OCI-LY7 (cell line): ENCODE measurements around the gene TRIM26. TPM values are rescaled to one million over a fixed set of nuclear protein-coding genes. Genes with fewer than 3 reads are reported as not detected.

ENCODE experiments used
- BruUV-seq: library from RNA; stranded (reverse); fragments of 400-500 nt; replicated peaks from 2 replicates; lab custom pipeline; 2021; lab: Mats Ljungman, UMichigan
- CTCF ChIA-PET: fragments of 300-600 bp; sonication (Branson Sonifier 250); formaldehyde crosslinking; loops from one replicate; lab custom pipeline; 2022; ENCODE audit warnings: antibody characterized with exemption; ENCODE audit not compliant: unreplicated experiment; lab: Charles Lee
- POLR2A ChIA-PET: fragments of 300-600 bp; sonication (Branson Sonifier 250); formaldehyde crosslinking; loops from one replicate; lab custom pipeline; 2022; ENCODE audit warnings: antibody characterized with exemption; lab: Charles Lee
- DNase-seq: peaks from one replicate; pipeline ENCODE4 v3.0.0-alpha.2; 2015; ENCODE audit warnings: low spot score
- H2AFZ ChIP-seq: fragments of 200-600 bp; sonication (generic), shearing (Covaris generic); 2 replicates; pipeline ENCODE4 v1.6.1; 2014; ENCODE audit warnings: mild to moderate bottlenecking, antibody characterized with exemption, low read length, moderate library complexity
- H3K27ac ChIP-seq: fragments of 200-600 bp; sonication (generic); 2 replicates; pipeline ENCODE4 v1.5.1; 2014; ENCODE audit warnings: mixed run types, low read depth, mild to moderate bottlenecking, moderate library complexity, low read length, inconsistent platforms; ENCODE audit not compliant: poor library complexity, severe bottlenecking
- H3K36me3 ChIP-seq: fragments of 200-600 bp; sonication (generic); 2 replicates; pipeline ENCODE4 v1.6.1; 2014; ENCODE audit warnings: mild to moderate bottlenecking, antibody characterized with exemption, low read length, moderate library complexity, mixed read lengths; ENCODE audit not compliant: insufficient read depth
- H3K4me1 ChIP-seq: fragments of 200-600 bp; sonication (generic); 2 replicates; pipeline ENCODE4 v1.5.1; 2014; ENCODE audit warnings: mild to moderate bottlenecking, low read length; ENCODE audit not compliant: insufficient read depth, poor library complexity, severe bottlenecking
- H3K4me2 ChIP-seq: fragments of 200-600 bp; sonication (generic); 2 replicates; pipeline ENCODE4 v1.6.1; 2014; ENCODE audit warnings: mild to moderate bottlenecking, low read length
- H3K4me3 ChIP-seq: fragments of 200-600 bp; sonication (generic); 2 replicates; pipeline ENCODE4 v1.5.1; 2014; ENCODE audit warnings: mild to moderate bottlenecking, low read depth, low read length; ENCODE audit not compliant: poor library complexity, severe bottlenecking
- H3K79me2 ChIP-seq: fragments of 200-600 bp; sonication (generic); 2 replicates; pipeline ENCODE4 v1.6.1; 2016; ENCODE audit warnings: low read depth, mild to moderate bottlenecking, low read length, moderate library complexity, mixed read lengths; ENCODE audit not compliant: insufficient read depth
- H3K9me2 ChIP-seq: fragments of 200-600 bp; sonication (generic); 2 replicates; pipeline ENCODE4 v1.6.1; 2016; ENCODE audit warnings: mild to moderate bottlenecking, low read length, mixed read lengths; ENCODE audit not compliant: insufficient read depth
- H3K9me3 ChIP-seq: fragments of 200-600 bp; sonication (generic); 2 replicates; pipeline ENCODE4 v1.6.1; 2014; ENCODE audit warnings: mild to moderate bottlenecking, mixed run types, low read length, mixed read lengths
- H4K20me1 ChIP-seq: fragments of 200-600 bp; sonication (generic); 2 replicates; pipeline ENCODE4 v1.6.1; 2014; ENCODE audit warnings: mild to moderate bottlenecking, antibody characterized with exemption, low read length, moderate library complexity, mixed read lengths; ENCODE audit not compliant: insufficient read depth
- EZH2phosphoT487 ChIP-seq: fragments of 200-600 bp; sonication (generic); IDR thresholded peaks from 2 replicates; pipeline ENCODE4 v1.6.1; 2018; ENCODE audit warnings: low read depth, borderline replicate concordance, mild to moderate bottlenecking, mixed run types, antibody characterized with exemption, low read length, moderate library complexity, mixed read lengths
- intact Hi-C: fragments of 100-400 bp; cut with micrococcal nuclease; formaldehyde crosslinking; loops from one replicate; pipeline ENCODE4 v1.10.0; 2022; ENCODE audit not compliant: unreplicated experiment
- total RNA-seq, 2 experiments: library from RNA; depleted of rRNA in 1 of 2; stranded (reverse); fragments of >200 nt in 1 of 2; shearing (Covaris generic) in 1 of 2; gene quantifications; 2 replicates each; pipeline ENCODE4 v1.2.3, GENCODE V29; 2014 to 2022
- TF ChIP-seq, protein P1 (sequence below): fragments of 200-600 bp; sonication (generic); conservative IDR thresholded peaks from 2 replicates; pipeline ENCODE4 v1.5.1; 2014; ENCODE audit warnings: mild to moderate bottlenecking, antibody characterized with exemption, low read length, moderate library complexity, mixed read lengths

Gene TRIM26
- total RNA-seq, 2 experiments from 2014 or later: 53.2 to 53.3 TPM

DNA sequence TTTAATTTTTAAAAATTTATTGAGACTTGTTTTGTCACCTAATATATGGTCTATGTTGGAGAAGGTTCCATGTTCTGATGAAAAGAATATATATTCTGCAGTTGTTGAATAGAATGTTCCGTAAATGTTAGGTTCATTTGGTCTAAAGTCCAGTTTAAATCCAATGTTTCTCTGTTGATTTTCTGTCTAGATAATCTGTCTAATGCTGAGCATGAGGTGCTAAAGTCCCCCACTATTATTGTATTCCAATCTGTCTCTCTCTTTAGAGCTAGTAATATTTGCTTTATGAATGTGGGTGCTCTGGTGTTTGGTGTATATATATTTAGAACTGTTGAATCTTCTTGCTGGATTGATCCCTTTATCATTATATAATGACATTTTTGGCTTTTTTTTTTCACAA lies 34.4 kb downstream of the TRIM26 start:
- Histone ChIP-seq H3K9me3 (peaks cover 12% of the 10 kb centered on the region), H3K79me2 (no peaks in the 10 kb centered on the region), H3K9me2 (no peaks in the 10 kb centered on the region), H4K20me1 (no peaks in the 10 kb centered on the region), H3K27ac (no peak overlapping the region), H3K36me3 (no peaks in the 10 kb centered on the region), H3K4me3 (no peak overlapping the region), H3K4me1 (no peaks in the 10 kb centered on the region), H3K4me2 (no peak overlapping the region), H2AFZ (no peak overlapping the region)
- POLR2A ChIA-PET: no interaction called here
- CTCF ChIA-PET: no interaction called here
- intact Hi-C loops: no loop called here
- no TSS peak for BruUV-seq
- TF ChIP-seq EZH2phosphoT487: no peak
- TF ChIP-seq, protein P1, sequence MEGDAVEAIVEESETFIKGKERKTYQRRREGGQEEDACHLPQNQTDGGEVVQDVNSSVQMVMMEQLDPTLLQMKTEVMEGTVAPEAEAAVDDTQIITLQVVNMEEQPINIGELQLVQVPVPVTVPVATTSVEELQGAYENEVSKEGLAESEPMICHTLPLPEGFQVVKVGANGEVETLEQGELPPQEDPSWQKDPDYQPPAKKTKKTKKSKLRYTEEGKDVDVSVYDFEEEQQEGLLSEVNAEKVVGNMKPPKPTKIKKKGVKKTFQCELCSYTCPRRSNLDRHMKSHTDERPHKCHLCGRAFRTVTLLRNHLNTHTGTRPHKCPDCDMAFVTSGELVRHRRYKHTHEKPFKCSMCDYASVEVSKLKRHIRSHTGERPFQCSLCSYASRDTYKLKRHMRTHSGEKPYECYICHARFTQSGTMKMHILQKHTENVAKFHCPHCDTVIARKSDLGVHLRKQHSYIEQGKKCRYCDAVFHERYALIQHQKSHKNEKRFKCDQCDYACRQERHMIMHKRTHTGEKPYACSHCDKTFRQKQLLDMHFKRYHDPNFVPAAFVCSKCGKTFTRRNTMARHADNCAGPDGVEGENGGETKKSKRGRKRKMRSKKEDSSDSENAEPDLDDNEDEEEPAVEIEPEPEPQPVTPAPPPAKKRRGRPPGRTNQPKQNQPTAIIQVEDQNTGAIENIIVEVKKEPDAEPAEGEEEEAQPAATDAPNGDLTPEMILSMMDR: no peak
- DNase-seq: no peak

DNA sequence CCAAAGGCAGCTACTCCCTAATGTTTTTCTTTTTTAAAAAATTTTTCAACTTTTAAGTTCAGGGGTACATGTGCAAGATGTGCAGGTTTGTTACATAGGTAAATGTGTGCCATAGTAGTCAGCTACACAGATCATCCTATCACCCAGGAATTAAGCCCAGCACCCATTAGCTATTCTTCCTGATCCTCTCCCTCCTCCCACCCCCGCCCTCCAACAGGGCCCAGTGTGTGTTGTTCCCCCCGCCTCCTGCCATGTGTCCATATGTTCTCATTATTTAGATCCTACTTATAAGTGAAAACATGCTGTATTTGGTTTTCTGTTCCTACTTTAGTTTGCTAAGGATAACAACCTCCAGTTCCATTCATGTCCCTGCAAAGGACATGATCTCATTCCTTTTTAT lies 37.4 kb downstream of the TRIM26 start:
- Histone ChIP-seq H3K4me1 (no peaks in the 10 kb centered on the region), H3K36me3 (no peaks in the 10 kb centered on the region), H4K20me1 (no peaks in the 10 kb centered on the region), H3K4me3 (no peak overlapping the region), H3K9me2 (no peaks in the 10 kb centered on the region), H3K9me3 (peaks cover 12% of the 10 kb centered on the region), H3K4me2 (no peak overlapping the region), H3K79me2 (no peaks in the 10 kb centered on the region), H3K27ac (no peak overlapping the region), H2AFZ (no peak overlapping the region)
- CTCF ChIA-PET: no interaction called here
- no TSS peak for BruUV-seq
- DNase-seq: no peak
- no peak for TF ChIP-seq EZH2phosphoT487
- TF ChIP-seq, protein P1: no peak
- intact Hi-C loops: no loop called here
- POLR2A ChIA-PET: interaction anchor here (0.7 kb wide), 1 partner anchor 898 kb away, joined by 3 read pairs; no protein-coding TSS in a partner anchor

DNA sequence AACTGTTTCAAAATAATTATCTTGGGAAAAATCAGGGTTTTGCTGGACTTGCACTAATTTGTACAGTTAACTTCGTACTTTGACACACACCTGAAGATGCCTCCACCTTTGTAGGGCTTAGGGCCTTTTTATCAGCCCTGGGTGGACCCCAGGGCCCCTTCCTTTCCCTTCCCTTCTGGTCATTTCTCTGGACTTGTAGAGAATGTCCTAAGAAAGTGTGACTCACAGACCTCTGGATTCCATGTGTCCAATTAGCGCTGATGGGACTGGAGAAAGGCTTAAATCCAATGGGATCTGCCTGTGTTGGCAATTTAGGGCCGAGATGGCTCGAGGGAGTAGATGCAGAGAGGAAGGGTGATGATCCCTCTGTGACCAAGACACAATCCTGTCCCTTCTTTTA lies 40.5 kb downstream of the TRIM26 start:
- DNase-seq: no peak
- no peak overlapping the region for H3K4me3 ChIP-seq
- H2AFZ ChIP-seq: no peak overlapping the region
- no peaks in the 10 kb centered on the region for H3K36me3 ChIP-seq
- no TSS peak for BruUV-seq
- H4K20me1 ChIP-seq: no peaks in the 10 kb centered on the region
- no peak overlapping the region for H3K27ac ChIP-seq
- TF ChIP-seq, protein P1: no peak
- no peak for TF ChIP-seq EZH2phosphoT487
- POLR2A ChIA-PET: no interaction called here
- no peaks in the 10 kb centered on the region for H3K9me2 ChIP-seq
- CTCF ChIA-PET: no interaction called here
- no peaks in the 10 kb centered on the region for H3K9me3 ChIP-seq
- no peak overlapping the region for H3K4me2 ChIP-seq
- no peaks in the 10 kb centered on the region for H3K4me1 ChIP-seq
- intact Hi-C loops: no loop called here
- H3K79me2 ChIP-seq: no peaks in the 10 kb centered on the region
